PC-9 (cell line): ENCODE measurements around the gene SLC39A10. TPM values are rescaled to one million over a fixed set of nuclear protein-coding genes. Genes with fewer than 3 reads are reported as not detected.

ENCODE experiments used
- BruUV-seq: library from RNA; stranded (reverse); fragments of 400-500 nt; replicated peaks from 2 replicates; lab custom pipeline; 2021; lab: Mats Ljungman, UMichigan
- CTCF ChIA-PET: fragments of 300-600 bp; sonication (Branson Sonifier 250); formaldehyde crosslinking; loops from one replicate; lab custom pipeline; 2022; ENCODE audit warnings: antibody characterized with exemption; lab: Charles Lee
- POLR2A ChIA-PET: fragments of 300-600 bp; sonication (Branson Sonifier 250); formaldehyde crosslinking; loops from one replicate; lab custom pipeline; 2022; ENCODE audit warnings: antibody characterized with exemption; ENCODE audit not compliant: unreplicated experiment; lab: Charles Lee
- DNase-seq, 2 experiments: peaks; one replicate each; pipeline versions ENCODE4 v3.0.0 to v3.0.0-alpha.2; 2015 to 2022; ENCODE audit warnings: mixed read lengths in 1 of 2
- H2AFZ ChIP-seq: fragments of 200-600 bp; sonication (generic); 2 replicates; pipeline ENCODE4 v1.8.1; 2017; ENCODE audit warnings: antibody characterized with exemption
- H3F3A ChIP-seq: fragments of 200-600 bp; sonication (generic); 2 replicates; pipeline ENCODE4 v1.8.1; 2017; ENCODE audit warnings: antibody characterized with exemption, mild to moderate bottlenecking, low read depth; ENCODE audit not compliant: insufficient read depth
- H3K27ac ChIP-seq: fragments of 200-600 bp; sonication (generic); 2 replicates; pipeline ENCODE4 v1.6.1; 2016; ENCODE audit warnings: mixed run types
- H3K27me3 ChIP-seq: fragments of 200-600 bp; sonication (generic); 2 replicates; pipeline ENCODE4 v1.6.1; 2016; ENCODE audit warnings: low read depth, mixed run types; ENCODE audit not compliant: insufficient read depth
- H3K36me3 ChIP-seq: fragments of 200-600 bp; sonication (generic); 2 replicates; pipeline ENCODE4 v1.6.1; 2016; ENCODE audit warnings: low read depth, mixed run types
- H3K4me1 ChIP-seq: fragments of 200-600 bp; sonication (generic); replicated peaks from 2 replicates; pipeline ENCODE4 v1.6.1; 2016; ENCODE audit warnings: mixed run types; ENCODE audit not compliant: insufficient read depth
- H3K4me2 ChIP-seq: fragments of 200-600 bp; sonication (generic); 2 replicates; pipeline ENCODE4 v1.6.1; 2017; ENCODE audit warnings: mixed run types
- H3K4me3 ChIP-seq: fragments of 200-600 bp; sonication (generic); 2 replicates; pipeline ENCODE4 v1.6.1; 2016; ENCODE audit warnings: mixed run types
- H3K79me2 ChIP-seq: fragments of 200-600 bp; sonication (generic); 2 replicates; pipeline ENCODE4 v1.6.1; 2017; ENCODE audit warnings: low read depth, mixed run types
- H3K9me2 ChIP-seq: fragments of 200-600 bp; sonication (generic); 2 replicates; pipeline ENCODE4 v1.8.1; 2017; ENCODE audit warnings: mild to moderate bottlenecking; ENCODE audit not compliant: insufficient read depth
- H3K9me3 ChIP-seq: fragments of 200-600 bp; sonication (generic); 2 replicates; pipeline ENCODE4 v1.8.1; 2016; ENCODE audit warnings: low read depth; ENCODE audit not compliant: insufficient read depth
- H4K20me1 ChIP-seq: fragments of 200-600 bp; sonication (generic); 2 replicates; pipeline ENCODE4 v1.8.1; 2017; ENCODE audit not compliant: insufficient read depth
- CTCF ChIP-seq: fragments of 200-600 bp; sonication (generic); conservative IDR thresholded peaks from 2 replicates; pipeline ENCODE4 v1.6.1; 2017; ENCODE audit warnings: mixed run types, antibody characterized with exemption, mild to moderate bottlenecking, moderate library complexity
- EZH2 ChIP-seq: fragments of 200-600 bp; sonication (generic); IDR thresholded peaks from 2 replicates; pipeline ENCODE4 v1.8.0; 2017; ENCODE audit warnings: antibody characterized with exemption, low read depth
- intact Hi-C: fragments of 100-400 bp; cut with micrococcal nuclease; formaldehyde crosslinking; loops from one replicate; pipeline ENCODE4 v1.10.0; 2022; ENCODE audit not compliant: unreplicated experiment
- total RNA-seq: library from RNA; stranded (reverse); gene quantifications from 2 replicates; pipeline ENCODE4 v1.2.3, GENCODE V29; 2021

Gene SLC39A10
- total RNA-seq, 1 experiment from 2014 or later: 43.7 TPM

DNA sequence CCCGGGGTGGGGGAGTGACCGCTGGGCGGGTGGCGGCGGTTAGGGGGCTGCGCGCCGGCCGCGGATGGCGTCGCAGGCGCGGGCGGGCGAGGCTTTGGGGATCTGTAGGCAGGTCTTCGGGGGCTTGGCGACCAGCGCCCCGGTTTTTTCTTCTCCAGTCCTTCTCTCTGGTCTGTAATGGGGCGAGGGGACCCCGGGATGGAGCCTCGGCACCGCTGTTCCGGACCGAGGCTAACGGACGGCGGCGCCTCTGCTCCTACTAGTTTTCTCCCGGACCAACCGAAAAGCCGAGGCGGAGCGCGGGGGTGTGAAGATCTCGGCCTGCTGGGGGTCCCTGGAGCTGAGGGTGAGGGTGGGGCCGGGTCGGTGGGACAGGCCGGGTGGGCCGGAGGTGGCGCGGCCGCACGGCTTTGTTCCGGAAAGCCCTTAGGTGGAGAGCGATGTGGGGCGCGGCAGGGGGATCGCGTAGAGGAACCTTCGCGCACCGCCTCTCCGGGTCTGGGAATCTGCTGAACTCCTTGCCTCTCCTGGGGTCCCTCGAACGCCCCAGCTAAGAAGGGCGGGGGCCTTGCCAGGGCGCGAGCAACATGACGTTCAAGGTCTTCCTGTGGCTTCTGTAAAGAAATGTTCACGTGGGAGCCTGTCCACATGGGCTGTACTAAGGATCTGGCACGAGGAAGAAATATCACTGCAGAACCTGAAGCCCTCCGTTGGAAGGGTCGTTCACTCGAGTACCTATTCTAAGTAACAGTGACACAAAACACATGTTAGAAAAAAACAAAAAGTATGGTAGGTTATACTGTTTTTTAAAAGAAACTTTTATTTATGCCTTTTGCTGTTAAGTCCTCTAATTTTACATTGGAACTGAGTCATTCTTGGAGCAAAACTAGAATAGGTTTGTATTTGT is 861 bp downstream of the SLC39A10 start:
- peak; percentile 27 to 42 for DNase-seq
- Histone ChIP-seq H3K9me3 (no peaks in the 10 kb centered on the region), H3K79me2 (peaks cover 32% of the 10 kb centered on the region), H3K27ac (peak overlapping the region; percentile 3; the same call in 1 of the 2 replicates), H3K36me3 (no peaks in the 10 kb centered on the region), H2AFZ (peak overlapping the region; percentile 89), H3K4me3 (peak overlapping the region; percentile 68), H3K9me2 (no peaks in the 10 kb centered on the region), H3K27me3 (no peaks in the 10 kb centered on the region), H4K20me1 (peaks cover 4% of the 10 kb centered on the region), H3K4me1 (peaks cover 13% of the 10 kb centered on the region), H3F3A (peaks cover 9% of the 10 kb centered on the region; the same call in 1 of the 2 replicates), H3K4me2 (peak overlapping the region; percentile 78)
- ChIA-PET CTCF (no interaction called here), POLR2A (no interaction called here)
- TF ChIP-seq EZH2 (no peak), CTCF (no peak)
- intact Hi-C loops: loop anchor here (1.0 to 10.0 kb wide), 6 partner anchors 45 to 243 kb away; no protein-coding TSS in a partner anchor
- BruUV-seq: TSS peak; percentile 38

DNA sequence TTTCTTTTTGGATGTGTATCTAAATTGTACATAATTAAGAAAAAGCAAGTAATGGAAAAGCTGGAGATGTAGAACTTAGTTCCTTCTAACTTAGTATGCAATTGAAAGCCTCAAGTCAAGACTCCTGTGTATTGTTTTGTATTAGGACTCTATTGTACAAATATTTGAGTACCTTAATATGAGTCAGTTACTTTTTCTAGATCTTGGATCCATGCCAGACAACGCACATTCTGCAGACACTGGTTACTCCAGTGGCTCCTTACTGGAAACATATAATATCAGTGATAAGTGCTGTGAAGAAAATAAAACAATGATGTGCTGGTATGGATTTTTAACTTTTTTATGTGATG is 1.5 kb downstream of the SLC39A10 start:
- peak; percentile 10 to 71 for DNase-seq
- Histone ChIP-seq H3K9me3 (no peaks in the 10 kb centered on the region), H3K79me2 (peaks cover 32% of the 10 kb centered on the region), H3F3A (peaks cover 9% of the 10 kb centered on the region; the same call in 1 of the 2 replicates), H3K4me1 (peaks cover 13% of the 10 kb centered on the region), H4K20me1 (peaks cover 4% of the 10 kb centered on the region), H3K27ac (0 out of 2 replicates have a peak overlapping the region, but pooled peaks have one; percentile 1), H3K9me2 (no peaks in the 10 kb centered on the region), H3K4me3 (peak overlapping the region; percentile 68), H2AFZ (no peak overlapping the region), H3K27me3 (no peaks in the 10 kb centered on the region), H3K4me2 (peak overlapping the region; percentile 78), H3K36me3 (no peaks in the 10 kb centered on the region)
- CTCF ChIA-PET: no interaction called here
- intact Hi-C loops: loop anchor here (1.0 to 10.0 kb wide), 4 partner anchors 45 to 244 kb away; no protein-coding TSS in a partner anchor
- no peak for TF ChIP-seq CTCF
- TF ChIP-seq EZH2: no peak
- no TSS peak for BruUV-seq
- POLR2A ChIA-PET: no interaction called here

DNA sequence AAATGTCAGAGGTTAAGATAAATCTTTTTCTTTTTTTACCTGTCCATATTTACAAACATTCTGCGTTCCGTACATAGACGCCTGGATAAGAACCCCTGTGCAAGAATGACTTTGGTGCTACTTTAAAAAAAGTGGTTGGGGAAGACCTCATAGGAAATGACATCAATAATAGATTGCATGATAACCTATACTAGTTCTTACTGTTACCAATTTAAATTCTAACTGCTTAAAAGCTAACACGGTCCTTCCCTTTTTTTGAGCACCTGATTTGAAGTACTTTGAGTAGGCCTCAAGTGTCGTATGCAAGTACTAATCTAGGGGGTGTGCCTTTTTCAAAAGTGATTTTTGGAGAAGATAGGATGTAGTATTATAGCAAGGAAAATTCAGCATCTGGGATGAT is 2.1 kb downstream of the SLC39A10 start:
- Histone ChIP-seq H3K27ac (no peak overlapping the region), H3K79me2 (peaks cover 32% of the 10 kb centered on the region), H3K27me3 (no peaks in the 10 kb centered on the region), H3K4me2 (peak overlapping the region; percentile 78), H2AFZ (no peak overlapping the region), H3K36me3 (no peaks in the 10 kb centered on the region), H3K9me3 (no peaks in the 10 kb centered on the region), H3F3A (peaks cover 9% of the 10 kb centered on the region; the same call in 1 of the 2 replicates), H3K9me2 (no peaks in the 10 kb centered on the region), H3K4me3 (no peak overlapping the region; the same call in 1 of the 2 replicates), H3K4me1 (peaks cover 13% of the 10 kb centered on the region), H4K20me1 (peaks cover 4% of the 10 kb centered on the region)
- DNase-seq: no peak
- no TSS peak for BruUV-seq
- TF ChIP-seq EZH2 (no peak), CTCF (no peak)
- CTCF ChIA-PET: no interaction called here
- intact Hi-C loops: loop anchor here (1.0 to 10.0 kb wide), 3 partner anchors 139 to 244 kb away; no protein-coding TSS in a partner anchor
- POLR2A ChIA-PET: interaction anchor here (0.7 kb wide), 1 partner anchor 1888 kb away, joined by 4 read pairs; no protein-coding TSS in a partner anchor
